HuH-7 (cell line): ENCODE measurements around the gene TJP3.

Experiments
- DNase-seq: peaks from one replicate; pipeline ENCODE4 v3.0.0; 2011; ENCODE audit warnings: low spot score

The TJP3 gene

GRCh38 chr19:3784607-3785450 is 76.6 kb downstream of the TJP3 start:
- no peak for DNase-seq

DNA sequence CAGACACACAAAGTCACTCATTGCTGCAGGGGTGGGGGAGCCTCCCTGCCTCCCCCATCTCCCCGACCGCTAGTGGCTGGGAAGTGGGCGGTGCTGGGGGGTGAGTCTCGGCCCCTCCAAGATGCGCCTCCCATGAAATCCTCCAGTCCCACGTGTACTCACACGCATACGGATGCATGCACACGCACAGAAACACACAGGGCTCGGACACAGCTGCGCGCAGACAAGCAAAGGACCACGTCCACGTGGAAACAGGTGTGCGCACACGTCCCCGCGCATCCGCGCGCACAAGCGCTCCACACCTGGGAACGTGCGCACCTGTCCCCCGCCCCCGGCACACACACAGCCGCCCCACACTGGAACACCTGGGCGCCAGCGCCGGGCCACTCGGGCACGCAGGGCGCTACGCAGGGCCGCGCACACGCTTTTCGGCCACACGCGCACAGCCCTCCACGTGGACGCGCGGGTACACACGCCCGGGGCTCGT is 77.3 kb downstream of the TJP3 start:
- no peak for DNase-seq

DNA sequence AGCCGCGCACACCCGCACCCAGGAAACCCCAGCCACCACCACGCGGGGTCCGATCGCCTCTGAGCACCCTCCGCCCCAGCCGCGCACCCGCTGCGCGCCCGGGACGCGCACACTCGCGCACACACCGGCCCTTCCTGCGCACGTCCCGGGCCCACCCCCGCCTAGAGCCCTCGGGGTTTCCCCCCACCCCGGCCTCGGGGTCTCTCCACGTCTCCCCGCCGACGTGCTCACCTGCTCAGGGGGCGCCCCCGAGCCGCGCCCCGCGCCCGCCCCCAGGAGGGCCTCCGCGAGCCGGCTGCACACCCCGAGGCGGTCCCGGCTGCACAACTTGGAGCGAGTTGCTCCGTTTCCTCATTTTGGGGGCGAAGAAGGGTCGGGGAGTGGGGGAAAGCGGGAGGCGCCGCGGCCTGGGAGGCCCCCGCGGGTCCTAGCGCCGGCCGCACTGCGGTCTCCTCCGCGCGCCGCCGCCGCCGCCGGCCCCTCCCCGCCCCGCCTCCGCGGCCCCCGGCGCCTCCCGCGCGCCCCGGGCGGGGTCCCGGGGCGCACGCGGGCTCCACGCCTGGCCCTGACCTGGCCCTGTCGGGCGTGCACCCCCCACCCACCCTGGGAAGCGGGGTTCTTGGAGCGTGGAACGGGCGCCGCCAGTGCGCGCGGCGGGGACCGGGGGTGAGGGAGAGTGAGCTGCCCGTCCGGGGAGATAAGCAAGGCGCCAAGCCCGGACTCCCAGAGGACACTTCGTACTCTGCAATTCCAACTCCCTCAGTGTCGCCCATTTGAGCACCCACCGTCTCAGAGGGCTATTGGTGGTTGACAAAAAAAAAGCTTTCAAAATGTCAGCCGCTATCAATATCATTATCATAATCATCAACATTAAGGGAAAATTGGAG is 78.0 kb downstream of the TJP3 start, which contains the start of gene MATK:
MATK (minus strand) TSS at position 444 of the 887 bp plus-strand sequence. CDS start 1,246 bp downstream, outside the sequence.
- no peak for DNase-seq

- DNase-seq, result no peak
These were observed 81.0 kb downstream of the TJP3 start for GRCh38 chr19:3788996-3789778.

DNA sequence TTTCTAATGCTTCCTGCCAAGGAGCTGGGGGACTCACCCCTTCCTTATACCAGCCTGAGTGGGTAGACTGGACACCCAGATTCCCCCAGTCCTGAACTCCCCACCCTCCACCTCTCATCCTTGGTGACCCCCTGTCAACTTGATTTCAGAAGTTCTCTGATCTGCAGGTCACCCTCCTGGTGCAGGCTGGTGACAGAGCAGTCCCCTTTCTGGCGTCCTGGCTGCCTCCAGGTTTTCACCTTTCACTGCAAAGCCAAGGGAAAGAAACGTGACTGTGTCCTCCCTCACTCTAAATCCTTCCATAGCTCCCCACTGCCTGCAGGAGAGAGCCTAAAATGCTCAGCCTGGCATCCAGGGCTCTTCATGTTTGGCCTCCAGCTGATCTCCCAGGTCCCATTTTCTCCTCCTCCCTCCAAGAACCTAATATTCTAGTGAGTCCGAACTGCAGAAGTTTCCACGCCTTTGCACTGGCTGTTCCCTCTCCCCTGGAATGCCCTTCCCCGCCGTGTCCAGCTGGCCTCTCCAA is 82.1 kb downstream of the TJP3 start:
- no peak for DNase-seq

DNA sequence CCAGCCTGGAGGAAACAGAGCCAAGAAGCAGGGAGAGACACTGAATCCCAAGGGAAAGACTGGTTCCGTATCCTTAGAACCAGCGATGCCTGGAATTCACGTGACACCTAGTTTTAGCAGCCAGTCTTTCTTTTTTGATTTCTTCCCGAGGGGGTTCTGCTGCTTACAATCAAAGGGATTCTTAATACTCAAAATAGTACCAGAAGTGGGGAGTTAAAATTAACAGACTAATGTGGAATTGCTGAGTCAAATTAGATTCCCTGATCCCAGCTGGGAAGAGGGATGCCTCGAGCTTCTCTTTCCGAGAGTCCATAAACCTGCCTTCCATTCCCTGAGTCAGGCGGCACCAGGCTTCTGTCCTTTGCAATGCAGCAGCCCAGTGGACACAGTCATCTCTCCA is 82.8 kb downstream of the TJP3 start:
- DNase-seq, result no peak

DNA sequence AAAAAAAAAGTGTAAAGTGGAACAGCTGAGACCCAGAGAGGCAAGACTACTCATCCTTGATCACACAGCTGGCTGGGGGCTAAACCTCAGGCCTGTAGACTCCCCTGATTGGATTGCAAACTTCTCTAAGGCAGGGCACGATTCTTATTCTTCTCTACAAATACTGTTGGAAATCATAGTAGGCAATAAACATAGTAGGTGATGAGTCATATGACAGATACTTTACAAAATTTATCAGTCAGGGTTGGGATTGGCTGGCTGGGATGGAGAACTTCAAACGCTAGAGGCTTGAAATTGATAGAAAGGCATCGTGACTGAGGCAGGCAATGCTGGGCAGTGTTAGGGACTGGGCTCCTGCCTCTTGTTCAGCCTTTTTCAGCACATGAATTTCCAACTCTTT is 83.9 kb downstream of the TJP3 start:
- DNase-seq, result no peak

DNA sequence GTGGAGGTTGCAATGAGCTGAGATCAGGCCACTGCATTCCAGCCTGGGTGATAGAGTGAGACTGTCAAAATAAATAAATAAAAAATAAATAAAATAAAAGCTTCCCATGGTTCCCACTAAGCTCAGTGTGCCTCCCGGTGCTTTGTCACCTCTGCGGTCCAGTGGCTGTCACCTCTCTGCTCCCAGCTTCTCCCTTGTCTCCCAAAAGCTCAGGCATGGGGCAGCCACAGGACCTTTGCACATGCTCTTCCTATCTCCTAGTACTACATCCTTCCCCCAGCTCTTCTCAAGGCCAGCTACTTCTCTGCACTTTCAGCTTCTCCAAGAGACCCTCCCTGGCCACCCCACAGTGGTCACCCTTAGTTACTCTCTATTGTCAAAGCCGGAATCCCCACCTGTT is 85.6 kb downstream of the TJP3 start:
- DNase-seq, result no peak

DNA sequence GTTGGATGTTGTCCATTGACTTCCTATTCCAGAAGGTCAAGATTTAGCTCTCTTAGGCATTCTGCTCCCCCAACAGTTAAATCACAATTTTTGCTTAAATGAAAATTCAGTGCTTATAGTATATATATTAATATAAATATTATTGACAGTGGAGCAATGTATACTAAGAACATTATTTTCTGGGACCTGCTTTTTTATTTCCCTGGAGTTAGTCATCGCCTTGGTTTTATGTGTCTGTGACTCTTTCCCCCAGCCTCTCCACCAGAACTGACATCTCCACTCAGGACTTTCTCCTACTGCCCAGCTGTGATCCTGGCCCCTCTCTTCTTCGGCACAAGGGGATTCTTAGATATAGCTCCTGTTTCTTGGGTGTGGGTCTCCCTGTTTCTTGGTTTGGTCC is 88.2 kb downstream of the TJP3 start:
- no peak for DNase-seq

DNA sequence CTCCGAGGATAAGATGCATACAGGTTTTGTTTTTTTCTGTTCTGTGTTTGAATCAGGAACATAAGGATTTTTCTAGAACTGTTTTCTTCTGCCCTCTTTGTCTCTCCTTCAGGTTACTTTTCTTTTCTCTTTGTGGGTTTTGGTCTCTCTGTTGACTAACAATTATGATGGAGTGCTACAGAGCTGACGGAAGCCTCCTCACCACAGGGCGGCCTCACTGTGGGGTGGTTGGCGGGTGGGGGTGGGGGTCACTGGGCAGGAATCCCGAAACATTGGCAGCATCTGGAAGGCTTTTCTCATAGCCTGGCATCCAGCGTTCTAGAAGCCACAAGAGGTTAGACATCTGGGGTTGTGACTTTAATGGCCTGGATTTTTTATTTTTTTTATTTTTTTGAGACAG is 90.0 kb downstream of the TJP3 start:
- no peak for DNase-seq
